Activated CD8-positive, alpha-beta memory T cell treated with anti-CD3 and anti-CD28 coated beads for 36 hours (primary cell): Measurements from ENCODE around the gene ZNF212. TPM values are rescaled to one million over a fixed set of nuclear protein-coding genes. Genes with fewer than 3 reads are reported as not detected.

Source experiments
- CTCF ChIA-PET: fragments of 350-600 bp; sonication (Branson Sonifier 250); formaldehyde crosslinking; loops from one replicate; lab custom pipeline; 2021; ENCODE audit warnings: antibody characterized with exemption; lab: Charles Lee
- POLR2A ChIA-PET: fragments of 350-600 bp; sonication (Branson Sonifier 250); formaldehyde crosslinking; loops from one replicate; lab custom pipeline; 2021; ENCODE audit warnings: antibody characterized with exemption; lab: Charles Lee
- total RNA-seq, 2 experiments: library from RNA; stranded (reverse); gene quantifications; one replicate each; pipeline ENCODE4 v1.2.3, GENCODE V29; 2021

ZNF212 gene
- 10 to 100 TPM; 14.0 to 14.9 TPM for total RNA-seq

DNA sequence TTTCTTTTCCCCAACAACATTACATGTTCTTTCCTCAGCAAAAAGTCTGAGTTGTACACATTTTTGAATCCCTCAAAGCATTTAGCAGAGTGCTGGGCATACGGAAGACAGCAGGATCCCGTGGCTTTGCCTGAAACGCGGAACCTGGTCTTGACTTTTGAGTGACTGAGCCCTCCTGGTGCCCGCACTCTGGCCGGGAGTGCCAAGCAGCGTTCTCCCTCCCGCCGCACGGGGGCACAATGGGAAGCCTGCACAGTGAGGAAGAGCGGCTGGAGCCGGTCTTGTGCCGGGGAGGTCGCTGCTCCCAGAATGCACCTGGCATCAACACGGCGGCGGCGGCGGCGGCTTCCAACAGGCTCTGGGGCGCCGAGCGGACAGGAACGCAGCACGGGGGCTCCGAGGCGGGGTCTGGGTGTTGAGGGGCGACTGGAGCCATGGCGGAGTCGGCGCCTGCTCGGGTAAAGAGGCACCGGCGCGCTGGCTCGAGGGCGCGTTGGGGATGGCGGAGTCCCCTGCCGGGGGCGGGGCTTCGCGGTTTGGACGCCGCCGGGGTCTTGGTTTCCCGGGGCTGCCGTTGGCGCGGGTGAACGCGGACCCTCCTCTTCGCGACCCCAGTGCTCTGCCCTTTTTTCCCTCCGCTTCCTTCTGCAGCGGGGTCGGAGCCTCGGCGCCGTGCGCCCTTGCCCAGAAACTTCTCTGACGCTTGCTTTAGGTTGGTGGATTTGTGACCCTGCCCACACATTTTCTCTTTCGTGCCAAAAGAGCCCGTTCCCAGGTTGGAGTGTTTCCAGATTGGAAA is at the start of gene ZNF212:
Gene ZNF212, plus strand, starts transcription at position 307 of the 799 bp plus-strand sequence. Its CDS starts 128 bp downstream, at position 435.
- CTCF ChIA-PET = interaction anchor here (1.1 kb wide), 1 partner anchor 10 kb away, joined by 3 read pairs; no protein-coding TSS in a partner anchor
- POLR2A ChIA-PET = interaction anchor here (0.5 to 1.7 kb wide), 5 partner anchors 22 to 133 kb away, joined by 3 to 5 read pairs (median 5); partner anchors contain the start of genes ZNF282 and ZNF783

- POLR2A ChIA-PET = no interaction called here
- CTCF ChIA-PET = no interaction called here
These were observed 47.6 kb upstream of the ZNF212 start for GRCh38 chr7:149191851-149192250.

DNA sequence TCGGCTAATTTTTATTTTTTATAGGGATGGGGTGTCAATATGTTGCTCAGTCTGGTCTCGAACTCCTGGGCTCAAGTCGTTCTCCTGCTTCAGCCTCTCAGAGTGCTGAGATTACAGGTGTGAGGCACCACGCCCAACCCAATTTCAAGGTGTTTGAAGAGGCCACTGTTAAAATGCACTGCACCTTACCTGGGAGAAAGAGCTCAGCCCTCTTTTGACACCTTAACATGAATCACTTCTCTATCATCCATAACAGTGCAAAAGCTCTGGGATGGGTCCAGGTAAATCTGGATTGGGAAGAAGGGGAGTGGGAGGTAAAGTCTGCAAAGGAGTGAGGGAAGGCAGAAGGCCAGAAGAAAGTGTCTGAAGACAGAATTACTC is 44.7 kb upstream of the ZNF212 start:
- ChIA-PET POLR2A (interaction anchor here (1.1 to 2.5 kb wide), 4 partner anchors 10 to 45 kb away, joined by 5 to 13 read pairs (median 5); partner anchors contain the start of gene ZNF212), CTCF (interaction anchor here (0.5 to 3.4 kb wide), 7 partner anchors 15 to 213 kb away, joined by 3 to 16 read pairs (median 5); partner anchors contain the start of genes ZNF398 and ZNF783)

DNA sequence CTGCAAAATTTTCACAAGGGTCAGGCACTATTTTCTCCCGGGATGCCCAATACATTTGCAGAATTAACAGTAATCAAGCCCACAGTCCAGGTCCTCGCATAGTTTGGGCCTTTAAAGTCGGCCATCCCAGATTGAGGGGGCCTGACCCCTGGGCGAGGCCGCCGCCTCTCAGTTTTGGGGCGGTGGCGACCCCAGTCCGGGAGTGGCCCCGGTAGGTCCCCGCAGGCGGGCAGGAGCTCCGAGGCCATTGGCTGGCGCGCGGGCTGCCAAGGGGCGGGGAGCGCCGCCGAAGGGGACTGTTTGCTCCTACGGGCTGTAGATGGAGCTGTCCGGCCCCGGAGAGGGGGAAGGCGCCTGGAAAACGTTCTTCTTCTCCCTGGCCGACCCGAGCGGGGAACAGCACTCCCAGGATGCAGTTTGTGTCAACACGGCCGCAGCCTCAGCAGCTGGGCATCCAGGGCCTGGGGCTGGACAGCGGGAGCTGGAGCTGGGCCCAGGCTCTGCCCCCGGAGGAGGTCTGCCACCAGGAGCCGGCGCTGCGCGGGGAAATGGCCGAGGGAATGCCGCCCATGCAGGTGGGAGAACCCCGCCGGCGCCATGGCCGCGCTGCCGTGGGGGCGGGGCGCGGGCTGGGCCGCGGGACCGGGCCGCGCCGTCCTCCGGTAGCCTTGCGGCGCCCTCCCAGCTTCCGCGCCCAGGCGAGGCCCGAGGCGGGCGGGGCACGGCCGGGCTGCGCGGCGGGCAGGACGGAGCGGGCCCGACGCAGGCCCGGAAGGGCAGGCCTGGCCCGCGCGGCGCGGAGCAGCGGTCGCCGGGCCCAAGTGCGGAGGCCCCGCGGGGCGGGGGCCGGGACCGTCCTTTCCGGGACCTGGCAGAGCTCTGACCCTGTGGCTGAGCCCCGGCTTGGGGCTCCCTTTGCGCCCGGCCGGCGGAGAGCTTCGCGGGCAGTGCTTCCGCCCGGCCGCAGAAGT is 44.0 kb upstream of the ZNF212 start, which contains the start of gene ZNF282:
Gene ZNF282, plus strand, starts transcription at position 367 of the 971 bp plus-strand sequence. Its CDS starts 44 bp downstream, at position 411.
- ChIA-PET POLR2A (interaction anchor here (0.8 to 2.5 kb wide), 7 partner anchors 10 to 89 kb away, joined by 3 to 13 read pairs (median 5); partner anchors contain the start of genes ZNF212 and ZNF425), CTCF (interaction anchor here (1.1 to 3.4 kb wide), 6 partner anchors 14 to 212 kb away, joined by 4 to 16 read pairs (median 8); partner anchors contain the start of genes ZNF398 and ZNF783)

GRCh38 chr7:149196151-149196704 is 43.2 kb upstream of the ZNF212 start:
- POLR2A ChIA-PET = interaction anchor here (0.9 to 2.5 kb wide), 5 partner anchors 12 to 88 kb away, joined by 3 to 13 read pairs (median 5); partner anchors contain the start of genes ZNF212 and ZNF425
- CTCF ChIA-PET = interaction anchor here (1.6 to 3.4 kb wide), 5 partner anchors 13 to 89 kb away, joined by 4 to 16 read pairs (median 10); partner anchors contain the start of genes ZNF398 and ZNF783

GRCh38 chr7:149196705-149197171 is 42.7 kb upstream of the ZNF212 start:
- POLR2A ChIA-PET = interaction anchor here (0.6 to 2.5 kb wide), 3 partner anchors 11 to 69 kb away, joined by 3 to 13 read pairs (median 5); no protein-coding TSS in a partner anchor
- CTCF ChIA-PET = no interaction called here

- ChIA-PET CTCF (no interaction called here), POLR2A (interaction anchor here (0.8 kb wide), 1 partner anchor 50 kb away, joined by 3 read pairs; no protein-coding TSS in a partner anchor)
These were observed 41.8 kb upstream of the ZNF212 start for GRCh38 chr7:149197675-149198074.

- ChIA-PET POLR2A (interaction anchor here (0.6 kb wide), 1 partner anchor 34 kb away, joined by 3 read pairs; no protein-coding TSS in a partner anchor), CTCF (no interaction called here)
These were observed 41.2 kb upstream of the ZNF212 start for GRCh38 chr7:149198161-149198816.

- ChIA-PET POLR2A (no interaction called here), CTCF (interaction anchor here (1.1 kb wide), 2 partner anchors 8 to 13 kb away, joined by 3 to 5 read pairs; no protein-coding TSS in a partner anchor)
These were observed 40.0 kb upstream of the ZNF212 start for GRCh38 chr7:149199234-149199995.

DNA sequence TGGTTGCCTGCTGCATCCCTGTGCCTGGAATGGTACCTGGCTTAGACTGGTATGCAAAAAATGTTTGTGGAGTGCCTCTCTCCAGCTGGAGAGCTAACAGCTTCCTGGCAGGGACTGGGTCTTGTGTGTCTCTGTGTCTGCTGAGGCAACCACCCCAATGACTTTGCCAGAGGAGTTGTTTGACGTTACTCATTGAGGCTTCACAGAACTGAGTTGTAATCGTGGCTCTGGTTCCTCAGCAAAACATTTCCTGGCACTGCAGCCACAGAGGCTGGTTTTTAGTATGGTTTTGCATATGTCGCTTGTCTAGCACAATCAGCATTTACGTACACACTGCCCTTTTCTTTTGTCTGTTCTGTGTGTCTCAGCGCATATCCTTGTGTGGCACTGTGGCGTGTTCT is 36.6 kb upstream of the ZNF212 start:
- ChIA-PET POLR2A (no interaction called here), CTCF (interaction anchor here (0.6 kb wide), 1 partner anchor 40 kb away, joined by 3 read pairs; no protein-coding TSS in a partner anchor)

DNA sequence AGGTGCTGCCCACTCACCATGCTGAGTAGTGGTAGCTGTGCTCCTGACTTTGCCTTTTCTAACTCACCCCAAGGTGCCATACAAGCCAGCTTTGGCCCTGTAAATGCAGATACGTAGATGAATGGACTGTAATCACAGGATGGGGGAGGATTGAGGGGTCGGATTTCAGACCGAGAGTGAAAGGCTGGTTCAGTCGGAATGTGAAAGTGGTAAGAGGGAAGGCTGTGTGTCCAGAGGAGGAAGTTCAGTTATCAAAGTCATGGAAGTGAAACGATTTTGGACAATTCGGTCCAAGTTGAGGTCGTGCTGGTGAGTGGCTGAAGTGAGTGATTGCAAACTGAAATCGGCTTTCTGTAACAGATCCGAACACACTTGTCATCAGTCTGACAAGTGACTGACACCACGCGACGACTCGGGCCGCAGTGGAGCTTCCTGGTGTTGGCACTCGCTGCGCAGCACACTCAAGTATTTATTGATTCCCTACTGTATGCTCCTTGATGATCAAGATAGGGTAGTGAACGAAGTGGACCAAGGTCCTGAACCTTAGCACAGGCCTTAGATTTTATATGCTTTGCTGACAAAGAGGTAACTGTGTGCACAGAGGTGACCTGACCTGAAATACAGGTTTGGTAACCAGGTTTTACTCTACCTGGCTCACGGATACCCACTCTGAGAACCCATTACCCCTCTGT is 33.6 kb upstream of the ZNF212 start:
- CTCF ChIA-PET = no interaction called here
- POLR2A ChIA-PET = no interaction called here

DNA sequence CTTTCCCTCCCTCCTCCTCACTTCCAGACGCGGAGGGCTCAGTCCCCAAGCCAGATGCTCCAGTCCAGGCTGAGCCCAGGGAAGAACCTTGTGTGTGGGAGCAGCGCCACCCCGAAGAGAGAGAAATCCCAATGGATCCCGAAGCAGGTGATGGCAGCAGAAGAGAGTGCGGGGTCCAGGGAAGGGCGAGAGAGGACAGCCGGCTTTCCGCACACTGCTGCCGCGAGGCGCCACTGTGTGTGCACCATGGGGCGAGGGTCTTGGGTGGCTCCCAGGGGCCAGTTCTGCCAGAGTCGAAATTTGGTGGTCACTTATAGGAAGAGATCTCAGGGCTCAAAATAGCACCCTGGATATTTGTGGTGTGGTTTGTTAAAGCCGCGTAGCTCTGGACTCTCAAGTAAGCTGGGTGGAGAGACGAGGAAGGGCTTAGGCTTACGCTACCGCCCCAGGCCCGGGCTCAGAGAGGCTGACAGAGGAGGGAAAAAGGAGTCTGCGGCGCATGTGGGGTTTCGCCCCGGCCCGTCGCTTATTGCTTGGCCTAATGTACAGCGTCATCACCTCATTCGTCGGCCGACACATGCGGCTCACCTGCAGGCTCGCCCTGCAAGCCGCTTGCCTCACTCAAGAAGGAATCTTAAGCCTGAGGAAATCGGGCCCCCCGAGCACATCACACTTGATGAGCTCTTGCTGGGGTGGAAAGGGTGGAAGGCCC is 32.0 kb upstream of the ZNF212 start:
- CTCF ChIA-PET = interaction anchor here (0.6 to 3.5 kb wide), 3 partner anchors 8 to 23 kb away, joined by 3 to 16 read pairs (median 4); partner anchors contain the start of gene ZNF282
- POLR2A ChIA-PET = interaction anchor here (1.2 kb wide), 1 partner anchor 12 kb away, joined by 5 read pairs; the partner anchor contains the start of gene ZNF282

GRCh38 chr7:149209518-149210269 is 29.8 kb upstream of the ZNF212 start:
- ChIA-PET POLR2A (interaction anchor here (0.6 to 1.9 kb wide), 5 partner anchors 14 to 114 kb away, joined by 3 to 13 read pairs (median 4); partner anchors contain the start of genes ZNF282 and ZNF398), CTCF (interaction anchor here (0.7 to 3.5 kb wide), 8 partner anchors 9 to 62 kb away, joined by 3 to 16 read pairs (median 3); partner anchors contain the start of genes ZNF282 and ZNF398)

GRCh38 chr7:149210551-149210950 is 28.9 kb upstream of the ZNF212 start:
- POLR2A ChIA-PET = interaction anchor here (0.6 to 1.9 kb wide), 5 partner anchors 15 to 113 kb away, joined by 3 to 13 read pairs (median 4); partner anchors contain the start of genes ZNF282 and ZNF398
- CTCF ChIA-PET = interaction anchor here (0.7 to 3.5 kb wide), 7 partner anchors 8 to 62 kb away, joined by 3 to 16 read pairs (median 3); partner anchors contain the start of gene ZNF282
